Right ventricle myocardium superior (tissue), 1 donor: Measurements from ENCODE around the gene BEND2. TPM values are rescaled to one million over a fixed set of nuclear protein-coding genes. Genes with fewer than 3 reads are reported as not detected.

ENCODE experiments used
- ATAC-seq: fragments of 200-7000 bp; cut with Tn5 transposase; one replicate; pipeline ENCODE4 v1.9.1; 2020; ENCODE audit warnings: mild to moderate bottlenecking; ENCODE audit not compliant: poor library complexity
- DNase-seq: peaks from one replicate; pipeline ENCODE4 v3.0.0-alpha.2; 2020
- intact Hi-C: fragments of 100-400 bp; cut with DNase I; formaldehyde crosslinking; loops from one replicate; pipeline ENCODE4 v1.11.2; 2022
- total RNA-seq: library from RNA; stranded (reverse); fragmentation: NEBNext Ultra II Directional; extraction: Animal tissue kit (Norgen Biotek cat#: 25700); gene quantifications from one replicate; pipeline ENCODE4 v1.2.1, GENCODE V29; 2021
- donor health status: DM: no; HTN: yes; CAD: no; lungs with severe emphysema.

Gene BEND2
- total RNA-seq, 1 donor from 2014 or later = not detected

- ATAC-seq (peak; percentile 56), DNase-seq (no peak)
- intact Hi-C loops = no loop called here
Measured at GRCh38 chrX:18151157-18151556, 69.5 kb downstream of the BEND2 start.

- no peak for ATAC-seq
- no peak for DNase-seq
- intact Hi-C loops = no loop called here
Measured at GRCh38 chrX:18149454-18149853, 71.2 kb downstream of the BEND2 start.

- intact Hi-C loops = no loop called here
- ATAC-seq = no peak
- no peak for DNase-seq
Measured at GRCh38 chrX:18146954-18147353, 73.7 kb downstream of the BEND2 start.

GRCh38 chrX:18146009-18146408 lies 74.7 kb downstream of the BEND2 start:
- DNase-seq = no peak
- intact Hi-C loops = no loop called here
- no peak for ATAC-seq

GRCh38 chrX:18136816-18137215 lies 83.9 kb downstream of the BEND2 start:
- ATAC-seq = no peak
- DNase-seq = no peak
- intact Hi-C loops = no loop called here

- DNase-seq = no peak
- intact Hi-C loops = no loop called here
- ATAC-seq = no peak
Measured at GRCh38 chrX:18133605-18134004, 87.1 kb downstream of the BEND2 start.

GRCh38 chrX:18129690-18130089 lies 91.0 kb downstream of the BEND2 start:
- intact Hi-C loops = no loop called here
- DNase-seq (no peak), ATAC-seq (no peak)

- no peak for ATAC-seq
- no peak for DNase-seq
Measured at GRCh38 chrX:18126971-18127370, 93.7 kb downstream of the BEND2 start.

GRCh38 chrX:18119856-18120255 lies 100.8 kb downstream of the BEND2 start:
- ATAC-seq (no peak), DNase-seq (no peak)
- intact Hi-C loops = no loop called here

More at GRCh38 chrX:18126971-18127370, 93.7 kb downstream of the BEND2 start:
- intact Hi-C loops = no loop called here

Other genes starting within 250 kb of the BEND2 start
- gene SCML2, start 133.8 kb upstream of the BEND2 start, total RNA-seq = 1.2 TPM
- gene CDKL5, start 204.7 kb upstream of the BEND2 start, total RNA-seq = 8.5 TPM